SJSA1 (cell line): ENCODE measurements around the gene SLC16A9. TPM values are rescaled to one million over a fixed set of nuclear protein-coding genes. Genes with fewer than 3 reads are reported as not detected.
"Not testable (repeated sequence)": the region's sequence is repeated elsewhere in the genome, so short reads cannot be mapped to it uniquely, and the experiment has no call there.

Experiments
- DNase-seq, 2 experiments: peaks; one replicate each; pipeline ENCODE4 v3.0.0-alpha.2; 2015 to 2020; ENCODE audit warnings: low spot score in 2 of 2, low read depth in 1 of 2
- H3K27ac ChIP-seq: fragments of 250-450 bp; sonication (Bioruptor Pico); 2 replicates; pipeline ENCODE4 v1.5.1; 2020; ENCODE audit warnings: mild to moderate bottlenecking, moderate library complexity
- H3K27me3 ChIP-seq: fragments of 250-450 bp; sonication (Bioruptor Pico); replicated peaks from 2 replicates; pipeline ENCODE4 v1.5.1; 2020; ENCODE audit warnings: mild to moderate bottlenecking, moderate library complexity
- H3K36me3 ChIP-seq: fragments of 250-450 bp; sonication (Bioruptor Pico); 2 replicates; pipeline ENCODE4 v1.5.1; 2020; ENCODE audit warnings: mild to moderate bottlenecking
- H3K4me1 ChIP-seq: fragments of 250-450 bp; sonication (Bioruptor Pico); replicated peaks from 2 replicates; pipeline ENCODE4 v1.6.1; 2021; ENCODE audit warnings: mild to moderate bottlenecking
- H3K4me3 ChIP-seq: fragments of 250-450 bp; sonication (Bioruptor Pico); 2 replicates; pipeline ENCODE4 v1.5.1; 2020; ENCODE audit warnings: mild to moderate bottlenecking
- H3K9me3 ChIP-seq: fragments of 250-450 bp; sonication (Bioruptor Pico); replicated peaks from 2 replicates; pipeline ENCODE4 v1.5.1; 2020; ENCODE audit warnings: mild to moderate bottlenecking
- total RNA-seq: library from RNA; depleted of rRNA; stranded (reverse); fragments of >200 nt; shearing (Covaris generic); gene quantifications from 2 replicates; pipeline ENCODE4 v1.2.3, GENCODE V29; 2014

Gene SLC16A9
- total RNA-seq, 1 experiment from 2014 or later: 0.42 TPM

DNA sequence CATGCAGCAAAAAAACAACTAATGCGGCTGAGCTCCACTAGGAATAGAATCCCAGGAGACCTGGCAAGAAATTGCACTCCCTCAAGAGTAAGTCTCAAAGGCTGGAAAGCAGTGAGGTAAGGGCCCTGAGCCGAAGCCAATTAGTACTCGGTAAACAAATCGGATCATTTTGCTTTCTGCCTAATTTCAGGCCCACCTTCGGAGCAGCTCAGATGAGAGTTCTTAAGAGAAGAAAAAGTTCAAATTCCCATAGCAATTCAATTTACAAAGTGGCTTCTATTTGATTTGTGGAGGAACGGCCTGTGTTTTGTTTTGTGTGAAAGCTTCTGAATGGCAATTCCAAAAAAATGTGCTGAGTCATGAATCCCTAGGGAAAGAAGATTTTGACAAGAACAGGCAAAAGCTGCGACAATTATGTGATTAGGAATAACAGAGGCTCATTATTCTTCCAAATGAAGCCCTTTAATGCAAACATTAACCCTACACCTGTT is 60.9 kb downstream of the SLC16A9 start:
- DNase-seq: no peak
- no peaks in the 10 kb centered on the region for H3K9me3 ChIP-seq
- H3K27ac ChIP-seq: no peak overlapping the region
- no peaks in the 10 kb centered on the region for H3K4me1 ChIP-seq
- H3K27me3 ChIP-seq: no peaks in the 10 kb centered on the region
- no peak overlapping the region for H3K4me3 ChIP-seq
- no peaks in the 10 kb centered on the region for H3K36me3 ChIP-seq

DNA sequence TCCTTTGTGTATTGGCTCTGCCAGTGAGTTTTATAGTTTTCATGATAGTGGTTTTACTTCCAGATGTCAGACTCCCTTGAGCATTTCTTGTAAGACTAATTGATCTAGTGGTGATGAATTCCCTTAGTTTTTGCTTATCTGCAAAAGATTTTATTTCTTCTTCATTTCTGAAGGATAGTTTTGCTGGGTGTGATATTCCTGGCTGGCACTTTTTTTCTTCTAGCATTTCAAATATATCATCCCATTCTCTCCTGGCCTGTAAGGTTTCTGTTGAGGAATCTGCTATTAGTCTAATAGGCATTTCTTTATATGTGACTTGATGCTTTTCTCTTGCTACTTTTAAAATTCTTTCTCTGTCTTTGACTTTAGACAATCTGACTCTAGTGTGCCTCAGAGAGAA is 64.8 kb downstream of the SLC16A9 start:
- Histone ChIP-seq H3K36me3 (no peaks in the 10 kb centered on the region), H3K4me1 (no peaks in the 10 kb centered on the region), H3K9me3 (no peaks in the 10 kb centered on the region), H3K27me3 (peaks cover under 1% of the 10 kb centered on the region; the same call in 1 of the 2 replicates), H3K27ac (no peak overlapping the region), H3K4me3 (no peak overlapping the region)
- no peak for DNase-seq

DNA sequence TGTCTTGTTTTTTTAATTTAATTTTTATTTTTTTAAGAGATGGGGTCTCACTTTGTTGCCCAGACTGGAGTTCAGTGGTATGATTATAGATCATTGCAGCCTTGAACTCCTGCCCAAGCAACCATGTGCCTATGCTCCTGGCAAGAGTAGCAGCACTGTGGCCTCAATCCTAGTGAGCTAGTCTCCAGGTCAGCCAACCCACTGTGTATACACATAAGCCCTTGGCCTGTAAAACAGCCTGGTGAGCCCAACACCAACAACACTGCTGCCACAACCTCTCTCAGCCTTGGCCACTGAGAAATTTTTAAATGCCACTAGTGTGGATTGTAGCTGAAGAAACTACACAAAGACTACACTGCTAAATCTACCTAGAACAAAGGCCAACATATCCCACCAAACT is 68.0 kb downstream of the SLC16A9 start:
- not testable (repeated sequence) for DNase-seq, H3K4me3 ChIP-seq, H3K9me3 ChIP-seq, H3K36me3 ChIP-seq, H3K4me1 ChIP-seq, H3K27ac ChIP-seq, H3K27me3 ChIP-seq

DNA sequence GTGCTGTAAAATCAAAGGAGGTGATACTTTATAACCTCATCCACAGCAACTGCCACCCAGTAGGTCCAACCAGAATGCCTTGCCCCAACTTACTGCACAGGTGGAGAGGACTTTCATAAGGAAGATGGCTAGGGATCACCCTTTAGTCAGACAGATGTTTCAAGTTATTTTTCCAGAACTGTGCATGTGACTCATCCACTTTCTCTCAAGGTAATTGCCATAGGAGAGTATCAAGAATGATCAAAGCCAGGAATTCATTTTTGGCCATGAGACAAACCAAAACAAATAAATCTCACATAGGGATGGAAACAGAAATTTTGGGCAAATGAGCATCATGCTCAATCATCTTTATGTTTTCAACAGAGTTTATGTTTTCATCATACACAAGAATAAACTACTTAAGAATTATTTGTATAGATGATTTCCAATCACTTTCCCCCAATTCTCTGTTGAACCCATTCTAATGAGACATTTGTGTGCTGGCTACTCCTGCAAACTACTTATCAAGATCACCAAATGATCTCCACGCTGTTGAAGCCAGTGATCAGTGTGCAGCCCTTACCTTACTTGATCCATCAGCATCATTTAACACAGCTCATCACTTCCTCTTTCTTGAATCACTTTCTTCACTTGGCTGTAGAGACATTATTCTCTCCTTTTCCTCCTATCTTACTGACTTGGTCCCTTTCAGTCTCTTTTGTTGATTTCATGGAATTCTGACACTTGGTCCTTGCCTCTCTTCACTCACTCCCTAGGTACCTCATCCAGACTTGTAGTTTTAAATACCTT is 74.0 kb downstream of the SLC16A9 start:
- no peak overlapping the region for H3K4me3 ChIP-seq
- no peak for DNase-seq
- H3K27me3 ChIP-seq: peaks cover 5% of the 10 kb centered on the region; the same call in 1 of the 2 replicates
- H3K4me1 ChIP-seq: no peaks in the 10 kb centered on the region
- H3K9me3 ChIP-seq: no peaks in the 10 kb centered on the region
- H3K36me3 ChIP-seq: no peaks in the 10 kb centered on the region
- H3K27ac ChIP-seq: no peak overlapping the region

DNA sequence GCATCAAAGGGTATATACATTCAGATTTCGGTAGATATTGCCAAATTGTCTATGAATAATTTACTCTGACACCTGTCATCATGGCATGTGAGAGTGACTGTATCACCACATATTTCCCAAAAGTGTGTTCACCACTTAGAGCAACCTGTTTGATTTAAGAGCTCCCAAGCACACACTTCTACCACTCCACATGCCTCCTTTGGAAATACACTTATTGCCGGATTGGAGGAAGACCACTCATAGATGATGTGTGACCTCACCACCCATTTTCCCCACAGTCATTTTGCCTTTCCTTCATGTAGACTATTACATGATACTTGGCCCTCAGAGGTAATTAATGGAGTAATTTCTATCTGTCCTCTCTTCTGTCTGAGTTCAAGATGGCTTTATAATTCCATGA is 75.5 kb downstream of the SLC16A9 start:
- DNase-seq: no peak
- H3K27ac ChIP-seq: no peak overlapping the region
- no peaks in the 10 kb centered on the region for H3K4me1 ChIP-seq
- 0 out of 2 replicates have a peak, but pooled peaks cover 4% of the 10 kb centered on the region for H3K27me3 ChIP-seq
- no peak overlapping the region for H3K4me3 ChIP-seq
- no peaks in the 10 kb centered on the region for H3K9me3 ChIP-seq
- no peaks in the 10 kb centered on the region for H3K36me3 ChIP-seq

DNA sequence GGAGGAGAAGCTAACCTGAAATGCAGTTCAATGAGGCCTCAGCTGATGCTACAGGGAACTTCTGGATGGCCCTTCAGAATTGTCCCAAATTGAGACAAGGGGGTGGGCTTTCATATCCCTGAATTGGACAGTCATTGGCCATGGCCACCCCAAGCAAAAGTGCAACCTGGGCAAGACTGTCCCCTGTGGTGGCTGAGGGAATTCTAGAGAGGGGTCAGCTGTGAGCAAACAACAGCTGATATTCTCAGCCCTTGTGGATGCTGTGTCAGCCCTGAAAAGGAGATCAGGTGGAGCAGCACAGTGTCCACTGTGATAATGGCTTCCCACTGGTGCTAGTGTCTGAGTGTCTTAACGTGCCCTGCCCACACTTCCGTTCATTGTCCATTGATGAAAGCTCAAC is 76.6 kb downstream of the SLC16A9 start:
- Histone ChIP-seq H3K27ac (no peak overlapping the region), H3K9me3 (no peaks in the 10 kb centered on the region)
- no peak for DNase-seq

DNA sequence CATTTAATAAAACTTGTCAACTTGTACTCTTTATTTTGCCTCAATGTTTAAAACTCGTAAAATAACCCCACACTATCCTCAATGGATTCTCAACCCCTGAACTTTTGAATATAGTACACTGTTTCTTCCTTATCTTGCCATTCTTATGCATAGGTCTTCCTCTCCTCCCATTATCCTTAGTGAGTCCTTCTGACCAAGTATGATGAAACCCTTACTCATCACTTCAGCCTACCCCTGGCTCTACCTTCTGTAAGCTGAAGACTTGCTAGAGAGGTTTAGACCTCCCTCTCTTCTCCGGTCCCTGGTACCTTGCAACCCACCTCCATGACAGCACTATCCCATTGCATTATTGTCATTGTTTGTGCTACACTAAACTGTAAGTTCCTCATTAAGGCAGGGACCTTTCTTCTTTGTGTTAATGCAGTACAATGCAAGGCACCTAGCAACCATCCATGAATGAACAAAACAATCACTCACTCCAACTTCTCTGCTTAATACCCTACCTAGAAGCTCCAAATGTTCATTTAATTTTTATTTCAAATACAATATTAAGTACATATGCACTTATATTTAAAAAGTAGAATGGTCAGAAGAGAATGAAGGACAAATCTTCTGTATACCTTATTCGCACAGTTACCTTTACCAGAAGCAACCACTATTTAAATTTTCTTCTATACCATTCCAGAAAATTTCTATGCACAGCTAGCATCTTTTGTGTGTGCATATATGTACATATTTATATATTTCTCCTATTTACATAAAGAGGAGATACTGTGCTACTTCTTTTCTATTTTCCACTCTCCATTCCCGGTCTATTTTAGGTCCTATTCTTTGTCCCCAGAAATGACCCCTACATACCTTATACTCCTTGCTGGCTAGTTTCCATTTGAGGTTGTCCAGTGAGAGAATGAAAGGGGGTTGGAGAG is 77.5 kb downstream of the SLC16A9 start:
- Histone ChIP-seq H3K4me1 (no peaks in the 10 kb centered on the region), H3K9me3 (no peaks in the 10 kb centered on the region), H3K27ac (no peak overlapping the region), H3K36me3 (no peaks in the 10 kb centered on the region), H3K4me3 (no peak overlapping the region), H3K27me3 (0 out of 2 replicates have a peak, but pooled peaks cover 4% of the 10 kb centered on the region)
- DNase-seq: no peak

More for the DNA sequence above, 76.6 kb downstream of the SLC16A9 start:
- Histone ChIP-seq H3K4me1 (no peaks in the 10 kb centered on the region), H3K4me3 (no peak overlapping the region), H3K36me3 (no peaks in the 10 kb centered on the region), H3K27me3 (0 out of 2 replicates have a peak, but pooled peaks cover 4% of the 10 kb centered on the region)

DNA sequence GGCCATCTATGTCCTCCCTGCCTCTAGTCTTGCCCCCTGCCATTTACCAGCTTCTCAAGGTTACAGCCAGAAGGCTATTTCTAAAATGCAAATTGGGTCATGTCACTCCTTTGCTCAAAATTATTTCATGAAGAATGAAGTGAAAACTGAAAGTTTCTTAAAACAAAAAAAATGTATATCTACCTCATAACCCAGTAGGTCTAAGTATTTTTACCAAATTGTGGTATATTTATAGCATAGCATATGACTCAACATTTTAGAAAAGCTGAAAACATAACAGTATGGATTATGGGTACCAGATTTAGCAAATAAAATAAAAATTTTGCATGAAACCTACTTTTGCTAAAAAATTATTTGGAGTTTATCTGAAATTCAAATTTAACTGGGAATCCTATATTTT is 78.4 kb downstream of the SLC16A9 start:
- no peak overlapping the region for H3K4me3 ChIP-seq
- no peak for DNase-seq
- 0 out of 2 replicates have a peak, but pooled peaks cover 4% of the 10 kb centered on the region for H3K27me3 ChIP-seq
- H3K27ac ChIP-seq: no peak overlapping the region
- no peaks in the 10 kb centered on the region for H3K4me1 ChIP-seq
- H3K9me3 ChIP-seq: no peaks in the 10 kb centered on the region
- no peaks in the 10 kb centered on the region for H3K36me3 ChIP-seq

DNA sequence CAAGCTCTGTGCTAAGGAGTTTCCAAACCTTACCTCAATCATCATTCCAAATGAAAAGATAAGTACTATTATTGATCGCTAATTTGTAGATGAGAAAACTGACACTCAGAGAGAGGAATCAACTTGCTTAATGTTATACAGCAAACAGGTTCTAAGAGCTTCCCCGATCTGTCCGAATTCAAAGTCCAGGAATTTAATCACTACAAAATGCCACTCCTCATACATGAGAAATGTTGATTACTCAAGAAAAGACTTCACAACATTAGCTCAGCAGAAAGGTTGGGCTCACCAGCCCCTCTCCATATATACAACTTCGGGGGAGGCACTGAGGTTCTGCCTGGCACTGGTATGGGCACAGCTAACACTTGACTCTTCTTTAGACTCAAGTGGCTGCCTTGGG is 80.7 kb downstream of the SLC16A9 start:
- DNase-seq: no peak
- Histone ChIP-seq H3K36me3 (no peaks in the 10 kb centered on the region), H3K9me3 (no peaks in the 10 kb centered on the region), H3K27ac (no peak overlapping the region), H3K4me3 (no peak overlapping the region), H3K4me1 (no peaks in the 10 kb centered on the region), H3K27me3 (0 out of 2 replicates have a peak, but pooled peaks cover 4% of the 10 kb centered on the region)

DNA sequence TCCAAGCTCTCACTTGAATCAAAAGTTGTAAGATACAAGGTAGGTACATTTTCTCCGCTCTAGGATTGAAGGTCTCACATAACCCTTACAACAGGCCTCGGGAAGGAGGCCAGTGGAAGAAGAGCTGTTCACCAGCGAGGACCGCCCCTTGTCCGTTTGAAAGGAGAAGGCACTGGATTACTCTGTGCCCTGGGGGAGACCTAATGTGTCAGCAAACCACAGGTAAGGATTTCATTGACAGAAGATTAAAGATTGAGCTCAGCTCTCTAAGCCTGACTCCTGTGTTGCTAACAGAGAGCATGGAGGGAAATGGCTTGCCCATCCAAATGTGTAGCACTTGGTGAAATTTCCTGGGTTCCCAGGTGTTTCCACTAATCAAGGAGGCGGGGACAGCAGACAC is 81.2 kb downstream of the SLC16A9 start:
- Histone ChIP-seq H3K36me3 (no peaks in the 10 kb centered on the region), H3K4me1 (no peaks in the 10 kb centered on the region), H3K27ac (no peak overlapping the region), H3K4me3 (no peak overlapping the region), H3K9me3 (no peaks in the 10 kb centered on the region), H3K27me3 (0 out of 2 replicates have a peak, but pooled peaks cover 4% of the 10 kb centered on the region)
- DNase-seq: no peak

DNA sequence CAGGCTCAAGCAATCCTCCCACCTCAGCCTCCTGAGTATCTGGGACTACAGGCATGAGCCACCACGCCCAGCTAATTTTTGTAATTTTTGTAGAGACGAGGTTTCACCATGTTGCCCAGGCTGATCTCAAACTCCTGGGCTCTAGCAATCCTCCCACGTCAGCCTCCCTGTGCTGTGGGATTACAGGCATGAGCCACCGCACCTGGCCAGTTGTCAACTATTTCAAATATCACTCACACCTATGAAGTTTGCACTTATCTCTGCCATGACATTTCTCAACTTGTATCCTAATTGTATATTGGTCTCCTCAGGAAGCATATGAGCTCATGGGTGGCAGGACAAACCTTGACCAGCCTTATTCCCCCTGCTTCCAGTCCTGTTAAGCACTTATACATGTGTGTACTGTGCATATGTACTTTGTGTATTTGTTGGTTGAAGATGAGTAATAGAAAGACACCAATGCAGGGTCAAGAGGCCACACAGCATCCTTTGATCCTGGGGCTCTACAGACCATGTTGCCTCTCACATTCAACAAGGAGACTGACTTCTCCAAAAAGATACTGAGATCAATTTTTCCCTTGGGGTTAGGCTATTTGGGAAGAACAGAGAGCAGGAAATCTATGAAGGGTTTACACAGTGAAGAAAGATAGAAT is 82.2 kb downstream of the SLC16A9 start:
- DNase-seq: no peak
- H3K4me1 ChIP-seq: no peaks in the 10 kb centered on the region
- no peaks in the 10 kb centered on the region for H3K9me3 ChIP-seq
- 0 out of 2 replicates have a peak, but pooled peaks cover 4% of the 10 kb centered on the region for H3K27me3 ChIP-seq
- no peaks in the 10 kb centered on the region for H3K36me3 ChIP-seq
- H3K4me3 ChIP-seq: no peak overlapping the region
- no peak overlapping the region for H3K27ac ChIP-seq

DNA sequence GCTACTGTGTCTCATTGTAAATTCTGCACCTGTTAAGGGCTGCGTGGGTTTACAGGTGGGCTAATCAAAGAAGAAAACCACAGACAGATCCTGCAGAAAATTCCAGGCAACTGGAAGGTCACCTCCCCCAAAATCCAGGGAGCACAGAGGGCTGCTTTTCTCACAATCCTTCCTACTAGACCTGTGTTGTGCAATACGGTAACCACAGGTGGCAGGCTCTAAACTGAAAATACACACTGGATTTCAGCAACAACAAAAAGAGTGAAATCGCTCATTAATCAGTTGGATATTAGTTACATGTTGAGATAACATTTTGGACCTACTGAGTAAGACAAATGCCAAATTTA is 83.2 kb downstream of the SLC16A9 start:
- Histone ChIP-seq H3K9me3 (no peaks in the 10 kb centered on the region), H3K36me3 (no peaks in the 10 kb centered on the region), H3K4me3 (no peak overlapping the region), H3K4me1 (no peaks in the 10 kb centered on the region), H3K27me3 (0 out of 2 replicates have a peak, but pooled peaks cover 4% of the 10 kb centered on the region), H3K27ac (no peak overlapping the region)
- no peak for DNase-seq

DNA sequence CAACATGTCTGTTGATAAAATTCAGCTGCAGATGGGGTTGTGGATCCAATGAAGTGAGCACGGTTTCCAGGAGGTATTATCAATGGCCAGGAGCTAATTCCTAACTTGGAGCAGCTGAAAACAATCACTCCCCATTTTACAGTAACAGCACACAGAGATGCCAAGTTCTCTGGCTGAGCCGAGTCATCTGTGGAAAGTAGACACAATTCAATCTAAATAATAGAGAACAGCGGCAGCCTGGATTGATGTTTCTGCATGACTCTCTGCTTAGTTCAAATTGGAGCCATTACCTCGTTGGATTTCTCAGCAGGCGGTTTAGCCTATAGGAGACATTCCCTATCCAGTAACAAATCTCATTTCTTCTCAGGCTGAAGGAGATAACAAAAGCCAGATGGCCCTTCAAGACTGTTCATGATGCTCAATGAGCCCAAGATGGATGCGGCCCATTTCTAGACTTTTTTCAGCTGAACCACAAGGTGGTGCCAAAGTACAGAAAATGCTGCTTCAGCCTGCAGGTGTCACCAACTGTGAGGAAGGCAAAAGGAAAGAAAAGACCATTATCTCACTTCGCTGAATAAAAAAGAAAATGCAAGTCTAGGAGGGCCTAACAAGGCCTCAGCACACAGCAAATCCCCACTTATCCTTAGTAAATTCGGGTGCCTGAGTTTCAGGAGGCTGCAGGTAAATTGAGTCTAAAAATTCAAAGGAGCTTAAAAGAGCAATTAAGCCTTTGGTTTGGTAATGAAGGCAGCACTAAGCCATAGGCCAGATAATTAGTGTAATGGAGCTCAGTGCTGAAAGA is 83.7 kb downstream of the SLC16A9 start:
- DNase-seq: peak in 1 of 2 experiments; percentile 34
- Histone ChIP-seq H3K27me3 (0 out of 2 replicates have a peak, but pooled peaks cover 4% of the 10 kb centered on the region), H3K36me3 (no peaks in the 10 kb centered on the region), H3K4me1 (no peaks in the 10 kb centered on the region), H3K4me3 (no peak overlapping the region), H3K27ac (no peak overlapping the region), H3K9me3 (no peaks in the 10 kb centered on the region)
